Measurements from ENCODE around the gene STON2. TPM values are rescaled to one million over a fixed set of nuclear protein-coding genes. Genes with fewer than 3 reads are reported as not detected.
"Not testable (repeated sequence)": the region's sequence is repeated elsewhere in the genome, so short reads cannot be mapped to it uniquely, and the experiment has no call there.

STON2 gene
- total RNA-seq, 1 donor from 2014 or later, result 20.8 TPM

DNA sequence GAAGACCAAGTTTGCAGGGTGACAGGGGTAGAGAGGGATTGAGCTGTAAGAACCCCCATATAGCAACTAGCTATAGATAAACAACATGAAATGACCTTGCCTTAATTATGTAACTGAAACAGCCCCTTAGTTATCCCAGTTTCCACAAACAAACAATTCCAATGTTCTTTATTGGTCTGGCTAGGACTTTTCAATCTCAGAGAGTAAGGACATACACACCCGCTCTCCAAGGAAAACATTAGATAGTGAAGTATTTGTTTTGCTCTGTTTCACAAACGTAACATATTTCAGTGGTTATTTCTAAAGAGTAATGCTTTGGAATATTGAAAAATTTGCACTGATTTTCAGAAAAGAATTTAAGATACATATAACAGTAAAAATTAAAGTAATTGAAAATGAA, 127.8 kb downstream of the STON2 start:
- DNase-seq (ENCODE audit: low spot score), result no peak

DNA sequence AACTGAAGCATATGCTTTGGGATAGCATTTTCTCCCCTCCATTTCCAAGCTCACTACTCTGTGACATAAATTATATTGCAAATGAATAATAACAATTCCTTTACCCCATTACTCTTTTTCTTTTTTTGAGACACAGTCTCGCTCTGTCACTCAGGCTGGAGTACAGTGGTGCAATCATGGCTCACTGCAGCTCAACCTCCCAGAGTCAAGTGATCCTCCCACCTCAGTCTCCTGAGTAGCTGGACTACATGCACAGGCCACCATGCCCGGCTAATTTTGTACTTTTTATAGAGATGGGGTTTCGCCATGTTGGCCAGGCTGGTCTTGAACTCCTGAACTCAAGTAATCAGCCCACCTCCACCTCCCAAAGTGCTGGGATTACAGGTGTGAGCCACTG, 130.1 kb downstream of the STON2 start:
- DNase-seq (ENCODE audit: low spot score), result no peak

DNA sequence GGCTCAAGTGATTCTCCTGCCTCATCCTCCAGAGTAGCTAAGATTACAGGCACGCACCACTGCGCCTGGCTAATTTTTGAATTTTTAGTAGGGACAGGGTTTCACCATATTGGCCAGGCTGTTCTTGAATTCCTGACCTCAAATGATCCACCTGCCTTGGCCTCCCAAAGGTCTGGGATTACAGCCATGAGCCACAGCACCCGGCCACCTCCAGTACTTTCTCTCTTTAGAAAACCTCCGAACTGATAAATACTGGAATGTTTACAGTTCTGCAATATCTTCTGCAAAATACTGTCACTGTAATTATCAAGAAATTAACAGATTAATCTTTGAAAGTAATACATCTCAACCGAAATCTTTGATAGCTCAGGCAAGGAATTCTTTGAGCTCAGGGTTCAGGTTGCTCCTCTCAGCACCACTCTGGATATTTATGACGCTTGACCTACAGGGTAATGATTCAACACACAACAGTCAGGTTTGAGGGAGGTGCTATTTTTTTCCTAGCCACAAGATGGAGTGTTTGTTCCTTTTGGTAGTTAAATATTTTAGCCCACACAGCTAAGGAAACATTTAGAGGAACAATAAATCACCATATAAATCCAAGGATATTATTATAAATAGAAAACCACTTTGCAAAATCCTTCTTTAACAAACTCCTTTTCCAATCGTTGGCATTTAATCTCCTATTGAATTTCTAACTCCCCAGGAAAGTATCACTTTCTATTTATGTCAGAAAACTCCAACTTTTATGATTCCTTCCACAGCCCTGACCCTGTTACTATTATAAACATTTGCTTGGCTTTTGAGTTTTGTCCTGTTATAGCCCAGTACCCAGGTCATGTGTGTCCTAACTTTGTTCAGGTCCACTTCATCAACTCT, 130.8 kb downstream of the STON2 start:
- no peak for DNase-seq (ENCODE audit: low spot score)

GRCh38 chr14:81268016-81268416, 132.1 kb downstream of the STON2 start:
- DNase-seq (ENCODE audit: low spot score), result no peak

DNA sequence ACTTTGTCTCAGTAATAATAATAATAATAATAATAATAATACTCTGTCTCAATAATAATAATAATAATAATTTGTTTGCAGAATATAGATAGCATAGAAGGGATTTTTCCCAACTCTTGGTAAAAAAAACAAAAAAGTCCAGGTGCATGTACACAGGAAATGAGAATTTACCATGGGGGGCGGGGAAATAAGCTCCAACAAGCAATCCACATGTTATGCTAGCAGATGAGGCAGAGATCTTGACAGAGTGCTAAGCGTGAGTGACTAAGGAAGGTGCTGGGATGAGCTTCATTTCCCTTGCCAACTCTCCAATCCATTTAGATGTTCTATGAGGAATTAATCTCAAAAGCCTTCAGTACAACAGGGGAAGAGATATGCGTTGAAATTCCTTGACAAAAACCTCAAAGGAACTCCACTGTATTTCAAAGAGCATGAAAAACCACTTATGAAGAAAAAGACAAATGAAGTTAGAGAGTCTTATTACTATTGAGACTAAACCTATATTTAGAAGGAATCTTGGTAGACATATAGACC, 134.4 kb downstream of the STON2 start:
- DNase-seq (ENCODE audit: low spot score), result no peak

DNA sequence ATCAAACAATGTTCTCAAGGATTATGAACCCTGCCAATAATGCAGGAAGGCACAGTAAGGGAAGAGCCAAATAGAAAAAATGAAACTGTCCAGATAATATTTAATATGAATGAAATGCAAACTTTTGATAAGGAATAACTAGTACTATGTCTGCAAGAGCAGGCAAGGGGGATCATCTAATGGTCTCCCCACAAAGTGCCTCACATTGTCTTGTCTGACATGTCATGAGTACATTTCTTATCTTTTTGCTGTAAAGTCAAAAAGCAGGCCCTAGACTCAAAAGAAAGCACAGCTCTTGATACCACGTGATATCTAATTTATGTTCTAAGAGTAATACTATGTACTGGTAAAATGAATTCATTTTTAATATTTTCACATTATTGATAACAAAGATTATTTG, 135.5 kb downstream of the STON2 start:
- DNase-seq (ENCODE audit: low spot score), result no peak

GRCh38 chr14:81263777-81264410, 136.2 kb downstream of the STON2 start:
- no peak for DNase-seq (ENCODE audit: low spot score)

DNA sequence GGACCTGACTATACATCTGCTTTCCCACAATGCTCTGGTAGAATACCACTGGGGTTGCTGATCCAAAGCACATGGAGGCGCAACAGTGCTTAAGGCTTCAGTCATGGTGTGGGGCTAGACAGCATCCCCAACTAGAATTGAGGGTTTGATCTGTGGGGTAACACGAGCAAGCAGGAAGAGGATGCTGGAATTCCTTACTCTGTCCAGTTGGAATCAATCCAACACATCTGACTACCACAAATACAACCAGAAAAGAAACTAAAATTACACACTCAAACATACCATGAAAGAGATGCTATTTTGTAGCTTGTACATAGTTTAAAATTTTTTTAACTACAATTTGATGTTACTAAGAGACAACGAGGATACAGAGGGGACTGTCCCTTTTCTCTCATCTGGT, 138.9 kb downstream of the STON2 start:
- no peak for DNase-seq (ENCODE audit: low spot score)

DNA sequence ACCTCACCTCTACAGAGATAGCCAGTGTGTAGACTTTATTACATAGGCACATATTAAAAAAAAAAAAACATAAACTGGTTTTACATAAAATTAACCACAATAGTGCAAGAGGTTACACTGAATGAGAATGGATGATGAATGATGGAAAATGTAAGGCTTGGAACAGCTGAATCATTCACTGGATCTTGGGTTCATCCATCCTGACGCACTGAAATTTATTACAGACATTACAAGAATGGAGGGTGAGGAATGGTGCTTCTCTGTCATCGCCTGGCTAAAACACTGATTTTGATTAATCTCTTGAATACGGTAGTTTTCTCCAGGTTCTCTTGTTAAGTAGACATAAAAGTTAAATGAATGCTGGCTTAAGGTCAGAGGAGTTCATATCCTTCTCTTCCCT, 139.4 kb downstream of the STON2 start:
- no peak for DNase-seq (ENCODE audit: low spot score)

- no peak for DNase-seq (ENCODE audit: low spot score)
Measured at GRCh38 chr14:81256289-81256960, 143.7 kb downstream of the STON2 start.

GRCh38 chr14:81252278-81252677, 147.8 kb downstream of the STON2 start:
- no peak for DNase-seq (ENCODE audit: low spot score)

- DNase-seq (ENCODE audit: low spot score), result no peak
Measured at GRCh38 chr14:81247271-81247766, 152.8 kb downstream of the STON2 start.

- no peak for DNase-seq (ENCODE audit: low spot score)
Measured at GRCh38 chr14:81246461-81247270, 153.5 kb downstream of the STON2 start.

- DNase-seq (ENCODE audit: low spot score), result no peak
Measured at GRCh38 chr14:81245771-81246170, 154.4 kb downstream of the STON2 start.

DNA sequence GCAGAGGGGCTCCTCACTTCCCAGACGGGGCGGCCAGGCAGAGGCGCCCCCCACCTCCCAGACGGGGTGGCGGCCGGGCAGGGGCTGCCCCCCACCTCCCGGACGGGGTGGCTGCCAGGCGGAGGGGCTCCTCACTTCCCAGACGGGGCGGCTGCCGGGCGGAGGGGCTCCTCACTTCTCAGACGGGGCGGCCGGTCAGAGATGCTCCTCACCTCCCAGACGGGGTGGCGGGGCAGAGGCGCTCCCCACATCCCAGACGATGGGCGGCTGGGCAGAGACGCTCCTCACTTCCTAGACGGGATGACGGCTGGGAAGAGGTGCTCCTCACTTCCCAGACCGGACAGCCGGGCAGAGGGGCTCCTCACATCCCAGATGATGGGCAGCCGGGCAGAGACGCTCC, 155.7 kb downstream of the STON2 start:
- not testable (repeated sequence) for DNase-seq (ENCODE audit: low spot score)

DNA sequence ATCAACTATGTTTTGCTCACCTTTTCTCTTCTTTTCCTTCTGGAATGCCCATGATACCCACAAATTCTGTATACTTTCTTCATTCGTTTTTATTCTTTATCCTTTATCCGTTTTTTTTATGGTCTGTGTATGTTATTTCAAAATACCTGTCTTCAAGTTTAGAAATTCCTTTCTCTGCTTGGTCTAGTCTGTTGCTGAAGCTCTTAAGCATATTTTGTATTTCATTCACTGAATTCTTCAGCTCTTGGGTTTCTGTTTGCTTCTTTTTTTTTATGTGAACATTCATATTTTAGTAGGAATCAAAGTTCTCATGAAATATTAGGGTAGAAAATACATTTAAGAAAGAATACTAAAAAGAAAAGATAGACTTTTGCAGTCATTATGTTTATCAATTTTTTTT, 156.6 kb downstream of the STON2 start:
- DNase-seq (ENCODE audit: low spot score), result no peak

DNA sequence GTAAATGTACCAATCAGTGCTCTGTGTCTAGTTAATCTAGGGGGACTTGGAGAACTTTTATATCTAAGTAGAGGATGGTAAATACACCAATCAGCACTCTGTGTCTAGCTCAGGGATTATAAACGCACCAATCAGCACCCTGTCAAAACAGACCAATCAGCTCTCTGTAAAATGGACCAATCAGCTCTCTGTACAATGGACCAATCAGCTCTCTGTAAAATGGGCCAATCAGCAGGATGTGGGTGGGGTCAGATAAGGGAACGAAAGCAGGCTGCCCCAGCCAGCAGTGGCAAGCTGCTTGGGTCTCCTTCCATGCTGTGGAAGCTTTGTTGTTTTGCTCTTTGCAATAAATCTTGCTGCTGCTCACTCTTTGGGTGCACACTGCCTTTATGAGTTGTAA, 163.3 kb downstream of the STON2 start:
- DNase-seq (ENCODE audit: low spot score), result not testable (repeated sequence)

DNA sequence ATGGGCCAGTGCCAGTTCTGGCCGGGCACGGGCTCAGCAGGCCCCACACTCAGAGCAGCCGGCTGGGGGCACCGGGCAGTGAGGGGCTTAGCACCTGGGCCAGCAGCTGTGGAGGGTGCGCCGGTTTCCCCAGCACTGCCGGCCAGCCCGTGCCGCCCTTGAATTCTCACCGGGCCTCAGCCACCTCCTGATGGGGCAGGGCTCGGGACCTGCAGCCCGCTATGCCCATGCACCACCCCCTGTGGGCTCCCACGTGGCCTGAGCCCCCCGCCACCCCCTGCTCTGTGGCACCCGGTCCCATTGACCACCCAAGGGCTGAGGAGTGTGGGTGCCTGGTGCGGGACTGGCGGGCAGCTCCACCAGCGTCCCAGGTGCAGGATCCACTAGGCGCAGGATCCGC, 164.0 kb downstream of the STON2 start:
- DNase-seq (ENCODE audit: low spot score), result no peak

DNA sequence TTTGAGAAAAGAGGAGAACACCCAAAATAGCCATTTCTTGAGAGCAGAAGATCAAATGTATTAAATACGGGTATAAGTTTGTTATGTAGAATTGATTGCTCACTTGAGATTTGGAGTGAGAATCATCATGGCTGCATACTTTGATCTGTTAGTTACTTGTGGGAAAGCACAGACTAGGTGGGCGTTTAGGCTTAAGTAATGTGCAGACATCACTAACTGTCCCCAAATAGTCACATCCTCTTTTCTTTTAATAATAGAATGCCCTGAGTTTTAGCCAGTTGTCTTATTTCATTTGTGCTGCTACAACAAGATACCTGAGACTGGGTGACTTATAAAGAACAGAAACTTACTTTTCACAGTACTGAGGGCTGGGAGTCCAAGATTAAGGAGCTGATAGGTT, 165.0 kb downstream of the STON2 start:
- DNase-seq (ENCODE audit: low spot score), result no peak

- DNase-seq (ENCODE audit: low spot score), result no peak
Measured at GRCh38 chr14:81234278-81234677, 165.8 kb downstream of the STON2 start.

DNA sequence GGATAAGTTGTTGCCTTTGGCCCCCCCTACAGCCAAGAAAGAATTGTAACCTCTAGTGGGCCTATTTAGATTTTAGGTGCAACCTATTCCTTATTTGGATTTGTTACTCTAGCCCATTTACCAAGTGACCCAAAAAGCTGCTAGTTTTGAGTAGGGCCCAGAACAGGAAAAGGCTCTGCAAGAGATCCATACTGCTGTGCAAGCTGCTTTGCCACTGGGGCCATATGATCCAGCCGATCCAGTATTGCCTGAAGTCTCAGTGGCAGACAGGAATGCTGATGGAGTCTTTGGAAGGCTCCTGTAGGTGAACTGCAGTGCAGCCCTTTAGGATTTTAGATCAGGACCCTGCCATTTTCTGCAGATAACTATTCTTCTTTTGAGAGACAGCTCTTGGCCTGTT, 166.5 kb downstream of the STON2 start:
- DNase-seq (ENCODE audit: low spot score), result no peak
